Keratinocyte (primary cell): Measurements from ENCODE around the gene DHRS11. TPM values are rescaled to one million over a fixed set of nuclear protein-coding genes. Genes with fewer than 3 reads are reported as not detected.
A peak's percentile ranks its signal among the peaks of the same experiment; 100 is the strongest.
"Not testable (repeated sequence)": the region's sequence is repeated elsewhere in the genome, so short reads cannot be mapped to it uniquely, and the experiment has no call there.

ENCODE experiments used
- DNase-seq: peaks from one replicate; pipeline ENCODE4 v3.0.0-alpha.2; 2011; ENCODE audit warnings: low read depth, missing footprints, low spot score
- FAIRE-seq: peaks from 2 replicates; lab custom pipeline; 2011; peaks lifted over from hg19 to GRCh38; lab: Jason Lieb, UNC
- H2AFZ ChIP-seq: 2 replicates; pipeline ENCODE4 v1.6.0; 2012; ENCODE audit warnings: low read length, control low read depth, inconsistent platforms; ENCODE audit not compliant: control insufficient read depth
- H3K27ac ChIP-seq: 2 replicates; pipeline ENCODE4 v1.5.1; 2011; ENCODE audit warnings: low read length; ENCODE audit not compliant: control insufficient read depth, insufficient read depth
- H3K27me3 ChIP-seq: 3 replicates; pipeline ENCODE4 v1.6.0; 2011; ENCODE audit warnings: low read length; ENCODE audit not compliant: control insufficient read depth, insufficient read depth; ENCODE audit errors: extremely low read depth
- H3K36me3 ChIP-seq, 2 experiments: 2 replicates in 1 of 2; 3 replicates in 1 of 2; pipeline ENCODE4 v1.5.1; 2011; ENCODE audit warnings: low read length in 2 of 2, mild to moderate bottlenecking in 1 of 2; ENCODE audit not compliant: control insufficient read depth in 2 of 2, insufficient read depth in 2 of 2; ENCODE audit errors: extremely low read depth in 1 of 2
- H3K4me1 ChIP-seq: 3 replicates; pipeline ENCODE4 v1.5.1; 2011; ENCODE audit warnings: low read length; ENCODE audit not compliant: control insufficient read depth, insufficient read depth; ENCODE audit errors: extremely low read depth
- H3K4me2 ChIP-seq: 3 replicates; pipeline ENCODE4 v1.6.0; 2011; ENCODE audit warnings: low read depth, low read length; ENCODE audit not compliant: control insufficient read depth, insufficient read depth; ENCODE audit errors: extremely low read depth
- H3K4me3 ChIP-seq, 3 experiments: fragments of 200-600 bp in 1 of 3; sonication (generic) in 1 of 3; 2 replicates in 2 of 3; 3 replicates in 1 of 3; pipeline ENCODE4 v1.5.1; 2011 to 2016; ENCODE audit warnings: low read length in 3 of 3, mild to moderate bottlenecking in 3 of 3, control low read depth in 2 of 3, inconsistent platforms in 1 of 3, low read depth in 1 of 3, mixed read lengths in 1 of 3, mixed run types in 1 of 3, moderate library complexity in 1 of 3; ENCODE audit not compliant: control insufficient read depth in 2 of 3, insufficient read depth in 2 of 3; ENCODE audit errors: extremely low read depth in 1 of 3
- H3K79me2 ChIP-seq: 2 replicates; pipeline ENCODE4 v1.6.0; 2012; ENCODE audit warnings: low read length; ENCODE audit not compliant: control insufficient read depth, insufficient read depth
- H3K9ac ChIP-seq: 3 replicates; pipeline ENCODE4 v1.6.0; 2011; ENCODE audit warnings: low read length; ENCODE audit not compliant: control insufficient read depth, insufficient read depth; ENCODE audit errors: extremely low read depth
- H3K9me1 ChIP-seq: 3 replicates; pipeline ENCODE4 v1.6.0; 2011; ENCODE audit warnings: low read length; ENCODE audit not compliant: control insufficient read depth, insufficient read depth; ENCODE audit errors: extremely low read depth
- H3K9me3 ChIP-seq: 2 replicates; pipeline ENCODE4 v1.5.1; 2012; ENCODE audit warnings: low read depth, low read length; ENCODE audit not compliant: control insufficient read depth
- H4K20me1 ChIP-seq: 3 replicates; pipeline ENCODE4 v1.6.0; 2011; ENCODE audit warnings: low read length; ENCODE audit not compliant: control insufficient read depth, insufficient read depth; ENCODE audit errors: extremely low read depth
- EZH2 ChIP-seq: IDR thresholded peaks from one replicate; pipeline ENCODE4 v1.6.1; 2012; ENCODE audit warnings: inconsistent platforms, mild to moderate bottlenecking, low read length, moderate library complexity
- dilution Hi-C: fragments of 300-500 bp; cut with MboI; formaldehyde crosslinking; loops from one replicate; pipeline ENCODE4 v1.7.0; 2020; ENCODE audit warnings: low sequenced_read_pairs; ENCODE audit not compliant: extremely low pct_ligation_motif_present
- polyA plus RNA-seq, 5 experiments: library from polyadenylated mRNA; depleted of rRNA in 3 of 5; stranded (reverse) in 3 of 5; stranded (forward) in 1 of 5; unstranded in 1 of 5; fragments of >200 nt; gene quantifications; 1 replicate in 1 of 5; 2 replicates in 3 of 5; 3 replicates in 1 of 5; pipeline versions ENCODE4 v1.2.1 to v1.2.3, GENCODE V29; 2011 to 2012; ENCODE audit warnings: missing spikeins in 2 of 5, low read depth in 1 of 5, low replicate concordance in 1 of 5
- TF ChIP-seq, protein P1 (sequence below), 3 experiments: IDR thresholded peaks in 1 of 3; conservative IDR thresholded peaks in 1 of 3; optimal IDR thresholded peaks in 1 of 3; 2 replicates in 2 of 3; 3 replicates in 1 of 3; pipeline versions ENCODE3 to v1.5.1; 2011; ENCODE audit warnings: low read length in 3 of 3, mild to moderate bottlenecking in 3 of 3, moderate library complexity in 2 of 3, control low read depth in 1 of 3, inconsistent platforms in 1 of 3; ENCODE audit not compliant: insufficient read depth in 2 of 3; ENCODE audit errors: extremely low read depth in 1 of 3

Gene DHRS11
- polyA plus RNA-seq, 1 donor (not counting 4 experiments of a cell fraction or from before 2014, with no cell fraction given) = 11.0 TPM

DNA sequence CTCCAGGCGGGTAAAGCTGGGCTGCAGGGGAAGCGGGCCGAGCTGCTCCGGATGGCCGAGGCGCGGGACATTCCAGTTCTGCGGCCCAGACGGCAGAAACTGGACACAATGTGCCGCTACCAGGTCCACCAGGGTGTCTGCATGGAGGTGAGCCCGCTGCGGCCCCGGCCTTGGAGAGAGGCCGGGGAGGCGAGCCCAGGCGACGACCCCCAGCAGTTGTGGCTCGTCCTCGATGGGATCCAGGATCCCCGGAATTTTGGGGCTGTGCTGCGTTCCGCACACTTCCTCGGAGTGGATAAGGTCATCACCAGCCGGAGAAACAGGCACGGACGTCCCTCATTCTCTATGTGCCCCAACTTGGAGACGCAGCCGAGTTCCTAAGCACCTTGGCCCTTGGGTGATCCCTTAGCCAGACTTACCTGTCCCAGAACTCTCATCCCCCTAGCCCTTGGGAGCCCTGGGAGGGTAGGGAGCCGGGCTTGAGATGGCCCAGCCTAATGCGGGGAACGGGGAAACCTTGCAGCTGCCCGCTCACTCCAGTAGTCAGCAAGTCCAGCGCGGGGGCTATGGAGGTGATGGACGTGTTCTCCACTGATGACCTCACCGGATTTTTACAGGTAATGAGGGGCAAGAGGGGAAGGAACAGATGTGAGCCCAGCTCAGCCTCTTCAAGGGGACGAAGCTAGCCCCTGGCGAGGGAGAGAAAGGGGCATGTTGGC is 10.5 kb downstream of the DHRS11 start:
- DNase-seq (no peak), FAIRE-seq (no peak)
- H4K20me1 ChIP-seq = no peaks in the 10 kb centered on the region
- H3K9me3 ChIP-seq = no peaks in the 10 kb centered on the region
- peaks cover 35% of the 10 kb centered on the region for H3K79me2 ChIP-seq
- H3K9ac ChIP-seq = peak overlapping the region; percentile 82
- H3K36me3 ChIP-seq = peaks cover 4 to 11% of the 10 kb centered on the region in 2 experiments
- TF ChIP-seq, protein P1, sequence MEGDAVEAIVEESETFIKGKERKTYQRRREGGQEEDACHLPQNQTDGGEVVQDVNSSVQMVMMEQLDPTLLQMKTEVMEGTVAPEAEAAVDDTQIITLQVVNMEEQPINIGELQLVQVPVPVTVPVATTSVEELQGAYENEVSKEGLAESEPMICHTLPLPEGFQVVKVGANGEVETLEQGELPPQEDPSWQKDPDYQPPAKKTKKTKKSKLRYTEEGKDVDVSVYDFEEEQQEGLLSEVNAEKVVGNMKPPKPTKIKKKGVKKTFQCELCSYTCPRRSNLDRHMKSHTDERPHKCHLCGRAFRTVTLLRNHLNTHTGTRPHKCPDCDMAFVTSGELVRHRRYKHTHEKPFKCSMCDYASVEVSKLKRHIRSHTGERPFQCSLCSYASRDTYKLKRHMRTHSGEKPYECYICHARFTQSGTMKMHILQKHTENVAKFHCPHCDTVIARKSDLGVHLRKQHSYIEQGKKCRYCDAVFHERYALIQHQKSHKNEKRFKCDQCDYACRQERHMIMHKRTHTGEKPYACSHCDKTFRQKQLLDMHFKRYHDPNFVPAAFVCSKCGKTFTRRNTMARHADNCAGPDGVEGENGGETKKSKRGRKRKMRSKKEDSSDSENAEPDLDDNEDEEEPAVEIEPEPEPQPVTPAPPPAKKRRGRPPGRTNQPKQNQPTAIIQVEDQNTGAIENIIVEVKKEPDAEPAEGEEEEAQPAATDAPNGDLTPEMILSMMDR (optimal IDR thresholded peaks at IDR 0.05 in 1 of 3, IDR thresholded peaks at IDR 0.05 in 1 of 3, conservative IDR thresholded peaks at IDR 0.05 in 1 of 3; ENCODE audit: extremely low read depth in 1 of 3, insufficient read depth in 2 of 3, low read length in 3 of 3) = no peak
- TF ChIP-seq EZH2 = no peak
- peaks cover 16% of the 10 kb centered on the region for H3K4me1 ChIP-seq
- no peaks in the 10 kb centered on the region for H3K27me3 ChIP-seq
- H3K9me1 ChIP-seq = no peaks in the 10 kb centered on the region
- peak overlapping the region; percentile 85 for H2AFZ ChIP-seq
- peak overlapping the region; percentile 56 to 91 (median 78) for H3K4me3 ChIP-seq
- H3K27ac ChIP-seq = peak overlapping the region; percentile 67
- dilution Hi-C loops = no loop called here
- H3K4me2 ChIP-seq = peak overlapping the region; percentile 99

DNA sequence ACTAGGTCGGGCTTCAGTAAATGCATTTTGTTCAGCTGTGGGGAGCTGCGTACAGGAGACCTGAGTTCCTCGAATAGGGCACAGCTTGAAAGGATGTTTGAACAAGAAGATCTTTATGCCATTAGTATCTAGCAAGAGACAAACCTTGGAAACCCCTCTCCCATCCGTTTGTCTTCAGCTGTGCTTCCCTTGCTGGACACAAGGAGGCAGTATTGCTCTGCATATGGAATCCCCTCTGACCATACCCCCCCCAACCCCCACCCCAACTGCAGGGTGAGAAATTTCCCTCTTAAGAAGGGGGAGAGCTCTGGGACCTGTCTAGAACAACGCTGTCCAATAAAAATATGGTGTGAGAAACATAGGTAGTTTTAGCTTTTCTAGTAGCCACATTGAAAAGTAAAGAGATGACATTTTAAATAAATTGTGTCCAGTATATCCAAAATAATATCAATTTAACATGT is 11.3 kb downstream of the DHRS11 start:
- Histone ChIP-seq H3K36me3 (peaks cover 2 to 11% of the 10 kb centered on the region in 2 experiments), H3K9ac (peak overlapping the region; percentile 82), H3K27ac (peak overlapping the region; percentile 67), H3K4me1 (peaks cover 16% of the 10 kb centered on the region), H3K4me2 (peak overlapping the region; percentile 99), H3K9me3 (no peaks in the 10 kb centered on the region), H4K20me1 (no peaks in the 10 kb centered on the region), H3K27me3 (no peaks in the 10 kb centered on the region), H3K9me1 (no peaks in the 10 kb centered on the region), H2AFZ (no peak overlapping the region), H3K4me3 (peak overlapping the region; percentile 56 to 91 (median 78)), H3K79me2 (peaks cover 35% of the 10 kb centered on the region)
- TF ChIP-seq, protein P1 (optimal IDR thresholded peaks at IDR 0.05 in 1 of 3, IDR thresholded peaks at IDR 0.05 in 1 of 3, conservative IDR thresholded peaks at IDR 0.05 in 1 of 3; ENCODE audit: extremely low read depth in 1 of 3, insufficient read depth in 2 of 3, low read length in 3 of 3) = peak; percentile 74 to 92 (median 86)
- no peak for TF ChIP-seq EZH2
- dilution Hi-C loops = no loop called here
- DNase-seq = no peak
- no peak for FAIRE-seq

DNA sequence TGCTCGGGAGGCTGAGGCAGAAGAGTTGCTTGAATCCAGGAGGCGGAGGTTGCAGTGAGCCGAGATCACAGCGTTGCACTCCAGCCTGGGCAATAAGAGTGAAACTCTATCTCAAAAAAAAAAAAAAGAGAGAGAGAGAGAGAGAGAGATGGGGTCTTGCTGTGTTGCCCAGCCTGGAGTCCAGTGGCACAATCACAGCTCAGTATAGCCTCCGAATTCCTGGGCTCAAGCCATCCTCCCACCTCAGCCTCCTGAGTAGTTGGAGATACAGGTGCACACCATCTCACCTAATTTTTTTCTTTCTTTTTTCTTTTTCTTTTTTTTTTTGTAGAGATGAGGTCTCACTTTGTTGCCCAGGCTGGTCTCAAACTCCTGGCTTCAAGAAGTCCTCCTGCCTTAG is 13.3 kb downstream of the DHRS11 start:
- DNase-seq, H3K9me3 ChIP-seq, FAIRE-seq, H3K36me3 ChIP-seq, H3K27me3 ChIP-seq, H3K4me3 ChIP-seq, H3K27ac ChIP-seq, H3K9me1 ChIP-seq, H3K9ac ChIP-seq, H4K20me1 ChIP-seq, H3K4me2 ChIP-seq, H2AFZ ChIP-seq, dilution Hi-C loops: not testable (repeated sequence)
- H3K79me2 ChIP-seq = peaks cover 35% of the 10 kb centered on the region
- H3K4me1 ChIP-seq = peaks cover 29% of the 10 kb centered on the region
